Neural progenitor cell (in vitro differentiated cells): ENCODE results near the gene LSM2. TPM values are rescaled to one million over a fixed set of nuclear protein-coding genes. Genes with fewer than 3 reads are reported as not detected.
A peak's percentile ranks its signal among the peaks of the same experiment; 100 is the strongest.
"Not testable (repeated sequence)": the region's sequence is repeated elsewhere in the genome, so short reads cannot be mapped to it uniquely, and the experiment has no call there.

Experiments
- DNase-seq: peaks from one replicate; pipeline ENCODE4 v3.0.0-alpha.2; 2016; ENCODE audit warnings: low spot score
- H2AFZ ChIP-seq: fragments of 200-600 bp; sonication (generic); replicated peaks from 2 replicates; pipeline ENCODE4 v1.6.1; 2016; ENCODE audit warnings: antibody characterized with exemption
- H3F3A ChIP-seq: fragments of 200-600 bp; sonication (generic); 2 replicates; pipeline ENCODE4 v1.6.1; 2016; ENCODE audit warnings: antibody characterized with exemption, low read depth
- H3K27ac ChIP-seq: fragments of 200-600 bp; sonication (generic); 2 replicates; pipeline ENCODE4 v1.5.1; 2016; ENCODE audit warnings: mild to moderate bottlenecking
- H3K27me3 ChIP-seq: fragments of 200-600 bp; sonication (generic); 2 replicates; pipeline ENCODE4 v1.6.1; 2016; ENCODE audit warnings: mild to moderate bottlenecking, moderate library complexity
- H3K36me3 ChIP-seq: fragments of 200-600 bp; sonication (generic); 2 replicates; pipeline ENCODE4 v1.5.1; 2016
- H3K4me1 ChIP-seq: fragments of 200-600 bp; sonication (generic); 2 replicates; pipeline ENCODE4 v1.6.1; 2016; ENCODE audit warnings: mixed run types
- H3K4me2 ChIP-seq: fragments of 200-600 bp; sonication (generic); 2 replicates; pipeline ENCODE4 v1.6.1; 2016
- H3K4me3 ChIP-seq: fragments of 200-600 bp; sonication (generic); 2 replicates; pipeline ENCODE4 v1.5.1; 2016
- H3K79me2 ChIP-seq: fragments of 200-600 bp; sonication (generic); 2 replicates; pipeline ENCODE4 v1.6.1; 2016; ENCODE audit warnings: low read depth
- H3K9ac ChIP-seq: fragments of 200-600 bp; sonication (generic); 2 replicates; pipeline ENCODE4 v1.6.1; 2016
- H3K9me3 ChIP-seq: fragments of 200-600 bp; sonication (generic); 2 replicates; pipeline ENCODE4 v1.5.1; 2016; ENCODE audit warnings: low read depth
- H4K20me1 ChIP-seq: fragments of 200-600 bp; sonication (generic); 2 replicates; pipeline ENCODE4 v1.6.1; 2016; ENCODE audit warnings: low read depth
- H3K27ac Mint-ChIP-seq: 3 replicates; pipeline ENCODE4 v1.8.0; 2021; ENCODE audit warnings: mixed read lengths
- H3K27me3 Mint-ChIP-seq: 2 replicates; pipeline ENCODE4 v1.8.0; 2022; ENCODE audit warnings: low read depth, mild to moderate bottlenecking, inconsistent platforms, moderate library complexity, mixed read lengths; ENCODE audit not compliant: insufficient read depth
- H3K36me3 Mint-ChIP-seq: 3 replicates; pipeline ENCODE4 v1.8.0; 2021; ENCODE audit warnings: mixed read lengths
- H3K4me1 Mint-ChIP-seq: 3 replicates; pipeline ENCODE4 v1.8.0; 2021; ENCODE audit warnings: mixed read lengths
- H3K4me3 Mint-ChIP-seq: 3 replicates; pipeline ENCODE4 v1.8.0; 2021; ENCODE audit warnings: mild to moderate bottlenecking, moderate library complexity, mixed read lengths
- H3K9me3 Mint-ChIP-seq: 3 replicates; pipeline ENCODE4 v1.8.0; 2020; ENCODE audit warnings: mixed read lengths
- EZH2 ChIP-seq: fragments of 200-600 bp; sonication (generic); IDR thresholded peaks from 2 replicates; pipeline ENCODE4 v1.6.1; 2017; ENCODE audit warnings: antibody characterized with exemption, mild to moderate bottlenecking, moderate library complexity
- EZH2phosphoT487 ChIP-seq: fragments of 200-600 bp; sonication (generic); IDR thresholded peaks from 2 replicates; pipeline ENCODE4 v1.6.1; 2017; ENCODE audit warnings: antibody characterized with exemption
- total RNA-seq: library from RNA; depleted of rRNA; stranded (reverse); fragments of >200 nt; gene quantifications from 2 replicates; pipeline ENCODE4 v1.2.3, GENCODE V29; 2015; ENCODE audit warnings: low replicate concordance
- TF ChIP-seq, protein P1 (sequence below): fragments of 200-600 bp; sonication (generic); IDR thresholded peaks from 2 replicates; pipeline ENCODE4 v1.5.1; 2017; ENCODE audit warnings: antibody characterized with exemption, mild to moderate bottlenecking

The LSM2 gene
- total RNA-seq, 1 donor from 2014 or later: 105 TPM

DNA sequence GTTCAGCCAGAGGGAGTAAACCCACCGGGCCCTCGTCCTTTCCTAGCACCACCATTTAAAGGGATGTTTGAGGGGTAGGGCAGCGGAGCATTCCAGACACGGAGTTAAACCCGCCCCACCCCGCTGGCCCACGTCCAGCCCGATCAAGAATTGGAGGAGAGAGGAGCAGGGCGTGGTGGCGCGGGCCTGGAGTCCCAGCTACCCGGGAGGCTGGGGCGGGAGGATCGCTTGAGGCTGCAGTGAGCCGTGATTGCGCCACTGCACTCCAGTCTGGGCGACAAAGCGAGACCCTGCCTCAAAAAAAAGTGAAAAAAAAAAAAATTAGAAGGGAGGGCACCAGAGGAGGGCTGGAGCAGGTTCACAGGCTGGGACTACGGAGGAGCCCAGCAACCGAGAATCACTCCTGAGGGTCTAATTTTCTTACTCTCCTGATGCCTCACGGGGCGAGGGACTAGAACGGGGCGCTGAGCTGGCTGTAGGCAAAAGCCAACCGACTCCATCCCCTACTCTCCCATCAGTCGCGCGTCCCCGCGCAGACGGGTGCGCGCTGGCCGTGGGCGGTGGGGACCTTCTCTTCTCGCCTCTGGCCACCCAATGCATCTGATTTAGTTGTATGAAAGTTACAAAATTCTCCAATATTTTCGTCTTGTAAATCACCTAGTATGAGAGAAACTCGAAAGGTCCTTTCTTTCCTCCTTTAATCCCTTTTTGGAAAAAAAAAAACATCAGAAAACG lies 14.7 kb upstream of the LSM2 start:
- Histone ChIP-seq H3K27me3 (no peaks in the 10 kb centered on the region), H4K20me1 (no peaks in the 10 kb centered on the region), H3K9ac (no peak overlapping the region), H3K79me2 (peaks cover 11% of the 10 kb centered on the region), H3K27ac (no peak overlapping the region), H3F3A (peaks cover 66% of the 10 kb centered on the region), H3K4me2 (peak overlapping the region; percentile 78), H3K9me3 (no peaks in the 10 kb centered on the region), H3K36me3 (no peaks in the 10 kb centered on the region), H3K4me1 (peaks cover 9% of the 10 kb centered on the region), H2AFZ (peak overlapping the region; percentile 93), H3K4me3 (peak overlapping the region; percentile 64)
- Mint-ChIP-seq H3K36me3 (peaks cover 4% of the 10 kb centered on the region), H3K4me3 (peak overlapping the region; percentile 89), H3K9me3 (peaks cover 12% of the 10 kb centered on the region), H3K4me1 (peaks cover 38% of the 10 kb centered on the region), H3K27ac (peak overlapping the region; percentile 94), H3K27me3 (peaks cover 2% of the 10 kb centered on the region)
- DNase-seq: peak; percentile 74
- TF ChIP-seq EZH2 (no peak), EZH2phosphoT487 (no peak)
- TF ChIP-seq, protein P1, sequence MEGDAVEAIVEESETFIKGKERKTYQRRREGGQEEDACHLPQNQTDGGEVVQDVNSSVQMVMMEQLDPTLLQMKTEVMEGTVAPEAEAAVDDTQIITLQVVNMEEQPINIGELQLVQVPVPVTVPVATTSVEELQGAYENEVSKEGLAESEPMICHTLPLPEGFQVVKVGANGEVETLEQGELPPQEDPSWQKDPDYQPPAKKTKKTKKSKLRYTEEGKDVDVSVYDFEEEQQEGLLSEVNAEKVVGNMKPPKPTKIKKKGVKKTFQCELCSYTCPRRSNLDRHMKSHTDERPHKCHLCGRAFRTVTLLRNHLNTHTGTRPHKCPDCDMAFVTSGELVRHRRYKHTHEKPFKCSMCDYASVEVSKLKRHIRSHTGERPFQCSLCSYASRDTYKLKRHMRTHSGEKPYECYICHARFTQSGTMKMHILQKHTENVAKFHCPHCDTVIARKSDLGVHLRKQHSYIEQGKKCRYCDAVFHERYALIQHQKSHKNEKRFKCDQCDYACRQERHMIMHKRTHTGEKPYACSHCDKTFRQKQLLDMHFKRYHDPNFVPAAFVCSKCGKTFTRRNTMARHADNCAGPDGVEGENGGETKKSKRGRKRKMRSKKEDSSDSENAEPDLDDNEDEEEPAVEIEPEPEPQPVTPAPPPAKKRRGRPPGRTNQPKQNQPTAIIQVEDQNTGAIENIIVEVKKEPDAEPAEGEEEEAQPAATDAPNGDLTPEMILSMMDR: no peak

DNA sequence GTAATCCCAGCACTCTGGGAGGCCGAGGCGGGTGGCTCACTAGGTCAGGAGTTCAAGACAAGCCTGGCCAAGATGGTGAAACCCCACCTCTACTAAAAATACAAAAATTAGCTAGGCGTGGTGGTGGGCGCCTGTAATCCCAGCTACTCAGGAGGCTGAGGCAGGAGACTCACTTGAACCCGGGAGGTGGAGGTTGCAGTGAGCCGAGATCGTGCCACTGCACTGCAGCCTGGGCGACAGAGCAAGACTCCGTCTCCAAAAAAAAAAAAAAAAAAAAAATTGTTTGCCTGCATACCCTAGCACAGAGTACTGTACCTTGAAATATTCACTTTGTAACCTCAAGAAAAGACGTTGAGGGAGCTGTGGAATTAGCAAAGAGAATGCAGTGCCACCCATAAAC lies 13.6 kb upstream of the LSM2 start:
- not testable (repeated sequence) for H3K9me3 ChIP-seq

DNA sequence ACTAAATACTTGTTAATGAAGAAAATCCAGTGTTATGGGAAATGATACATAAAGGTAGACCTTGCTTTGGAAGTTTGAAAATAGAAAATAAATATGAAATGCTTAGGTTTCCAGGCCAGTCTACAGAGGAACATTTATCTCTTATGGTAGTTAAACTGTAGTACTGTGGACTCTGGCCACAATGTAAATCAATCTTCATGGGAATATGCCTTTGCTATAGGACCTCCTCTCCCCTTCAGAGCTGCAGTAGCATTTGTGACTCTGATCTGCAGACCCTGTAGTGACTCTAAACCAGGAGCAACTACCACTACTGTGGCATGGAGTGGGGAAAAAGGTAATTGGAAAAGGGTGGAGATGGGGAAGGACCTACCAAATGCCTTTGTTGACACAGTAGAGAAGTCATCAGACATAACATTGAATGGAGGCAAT lies 13.1 kb upstream of the LSM2 start:
- Histone ChIP-seq H3K4me2 (no peak overlapping the region), H3K36me3 (no peaks in the 10 kb centered on the region), H3K9me3 (no peaks in the 10 kb centered on the region), H3K4me3 (no peak overlapping the region), H4K20me1 (no peaks in the 10 kb centered on the region), H3K4me1 (peaks cover 6% of the 10 kb centered on the region), H3K9ac (no peak overlapping the region), H3K79me2 (peaks cover 11% of the 10 kb centered on the region), H3K27ac (no peak overlapping the region), H3F3A (peaks cover 58% of the 10 kb centered on the region), H2AFZ (no peak overlapping the region), H3K27me3 (no peaks in the 10 kb centered on the region)
- peaks cover 26% of the 10 kb centered on the region for H3K4me1 Mint-ChIP-seq
- peaks cover 15% of the 10 kb centered on the region for H3K9me3 Mint-ChIP-seq
- peaks cover 4% of the 10 kb centered on the region for H3K36me3 Mint-ChIP-seq
- no peak overlapping the region for H3K27ac Mint-ChIP-seq
- DNase-seq: no peak
- no peaks in the 10 kb centered on the region for H3K27me3 Mint-ChIP-seq
- no peak overlapping the region for H3K4me3 Mint-ChIP-seq
- TF ChIP-seq, protein P1: no peak
- TF ChIP-seq EZH2 (no peak), EZH2phosphoT487 (no peak)

More for the DNA sequence above, 13.6 kb upstream of the LSM2 start:
- H3F3A ChIP-seq: peaks cover 58% of the 10 kb centered on the region
- DNase-seq, H3K4me1 ChIP-seq, H4K20me1 ChIP-seq, H3K27ac Mint-ChIP-seq, H3K9ac ChIP-seq, H3K4me2 ChIP-seq, H3K36me3 Mint-ChIP-seq, H3K27me3 Mint-ChIP-seq, H3K27ac ChIP-seq, H3K4me3 ChIP-seq, H3K36me3 ChIP-seq, H2AFZ ChIP-seq, H3K27me3 ChIP-seq: not testable (repeated sequence)
- H3K79me2 ChIP-seq: peaks cover 11% of the 10 kb centered on the region
- Mint-ChIP-seq H3K4me1 (peaks cover 31% of the 10 kb centered on the region), H3K9me3 (peaks cover 14% of the 10 kb centered on the region), H3K4me3 (peak overlapping the region; percentile 89)

DNA sequence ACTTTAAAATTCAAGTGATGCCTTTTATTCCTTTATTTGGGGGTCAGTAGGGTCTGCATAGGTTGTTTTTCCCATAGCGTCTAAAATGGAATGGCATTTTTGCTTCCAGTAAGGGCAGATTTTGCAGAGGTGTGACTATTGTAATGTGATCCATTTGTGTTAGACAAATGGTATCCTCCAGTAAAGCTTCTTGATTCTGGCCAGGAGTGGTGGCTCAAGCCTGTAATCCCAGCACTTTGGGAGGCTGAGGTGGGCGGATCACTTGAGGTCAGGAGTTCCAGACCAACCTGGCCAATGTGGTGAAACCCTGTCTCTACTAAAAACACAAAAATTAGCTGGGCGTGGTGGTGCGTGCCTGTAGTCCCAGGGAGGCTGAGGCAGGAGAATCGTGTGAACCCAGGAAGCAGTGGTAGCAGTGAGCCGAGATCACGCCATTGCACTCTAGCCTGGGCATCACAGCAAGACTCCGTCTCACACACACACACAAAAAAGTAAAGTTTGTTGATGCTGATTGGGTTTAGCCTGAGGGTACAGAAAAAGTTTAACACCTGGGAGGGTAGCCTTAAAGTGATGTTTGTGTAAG lies 11.3 kb upstream of the LSM2 start:
- peaks cover 13% of the 10 kb centered on the region for H3K4me1 ChIP-seq
- peak overlapping the region; percentile 57 for H3K4me2 ChIP-seq
- peaks cover 11% of the 10 kb centered on the region for H3K79me2 ChIP-seq
- peak overlapping the region; percentile 34 for H3K4me3 ChIP-seq
- not testable (repeated sequence) for H3K27me3 Mint-ChIP-seq, H2AFZ ChIP-seq, H3K36me3 ChIP-seq, H3K27ac Mint-ChIP-seq, H3K36me3 Mint-ChIP-seq, H4K20me1 ChIP-seq, H3K27ac ChIP-seq, H3K9me3 ChIP-seq, H3K27me3 ChIP-seq, H3K9ac ChIP-seq, DNase-seq
- H3F3A ChIP-seq: peaks cover 59% of the 10 kb centered on the region
- H3K4me3 Mint-ChIP-seq: peak overlapping the region; percentile 48
- H3K4me1 Mint-ChIP-seq: peaks cover 28% of the 10 kb centered on the region
- peaks cover 15% of the 10 kb centered on the region for H3K9me3 Mint-ChIP-seq

DNA sequence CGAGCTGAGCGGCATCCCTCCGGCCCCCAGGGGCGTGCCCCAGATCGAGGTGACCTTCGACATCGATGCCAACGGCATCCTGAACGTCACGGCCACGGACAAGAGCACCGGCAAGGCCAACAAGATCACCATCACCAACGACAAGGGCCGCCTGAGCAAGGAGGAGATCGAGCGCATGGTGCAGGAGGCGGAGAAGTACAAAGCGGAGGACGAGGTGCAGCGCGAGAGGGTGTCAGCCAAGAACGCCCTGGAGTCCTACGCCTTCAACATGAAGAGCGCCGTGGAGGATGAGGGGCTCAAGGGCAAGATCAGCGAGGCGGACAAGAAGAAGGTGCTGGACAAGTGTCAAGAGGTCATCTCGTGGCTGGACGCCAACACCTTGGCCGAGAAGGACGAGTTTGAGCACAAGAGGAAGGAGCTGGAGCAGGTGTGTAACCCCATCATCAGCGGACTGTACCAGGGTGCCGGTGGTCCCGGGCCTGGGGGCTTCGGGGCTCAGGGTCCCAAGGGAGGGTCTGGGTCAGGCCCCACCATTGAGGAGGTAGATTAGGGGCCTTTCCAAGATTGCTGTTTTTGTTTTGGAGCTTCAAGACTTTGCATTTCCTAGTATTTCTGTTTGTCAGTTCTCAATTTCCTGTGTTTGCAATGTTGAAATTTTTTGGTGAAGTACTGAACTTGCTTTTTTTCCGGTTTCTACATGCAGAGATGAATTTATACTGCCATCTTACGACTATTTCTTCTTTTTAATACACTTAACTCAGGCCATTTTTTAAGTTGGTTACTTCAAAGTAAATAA lies 10.6 kb upstream of the LSM2 start:
- not testable (repeated sequence) for H3K36me3 ChIP-seq, H3K36me3 Mint-ChIP-seq, H3K27me3 Mint-ChIP-seq, H4K20me1 ChIP-seq, H3K9ac ChIP-seq, H2AFZ ChIP-seq, H3K27ac Mint-ChIP-seq, H3K9me3 ChIP-seq, H3K27ac ChIP-seq, H3K27me3 ChIP-seq, DNase-seq
- H3K4me1 ChIP-seq: peaks cover 13% of the 10 kb centered on the region
- peaks cover 63% of the 10 kb centered on the region for H3F3A ChIP-seq
- H3K4me3 ChIP-seq: peak overlapping the region; percentile 34
- H3K79me2 ChIP-seq: peaks cover 11% of the 10 kb centered on the region
- H3K9me3 Mint-ChIP-seq: peaks cover 15% of the 10 kb centered on the region
- peak overlapping the region; percentile 48 for H3K4me3 Mint-ChIP-seq
- peaks cover 22% of the 10 kb centered on the region for H3K4me1 Mint-ChIP-seq
- peak overlapping the region; percentile 57 for H3K4me2 ChIP-seq
